ENCODE measurements around the gene GPA33.

The GPA33 gene

GRCh38 chr1:167083871-167084270 lies 6.3 kb downstream of the GPA33 start:
- no peak for DNase-seq

DNA sequence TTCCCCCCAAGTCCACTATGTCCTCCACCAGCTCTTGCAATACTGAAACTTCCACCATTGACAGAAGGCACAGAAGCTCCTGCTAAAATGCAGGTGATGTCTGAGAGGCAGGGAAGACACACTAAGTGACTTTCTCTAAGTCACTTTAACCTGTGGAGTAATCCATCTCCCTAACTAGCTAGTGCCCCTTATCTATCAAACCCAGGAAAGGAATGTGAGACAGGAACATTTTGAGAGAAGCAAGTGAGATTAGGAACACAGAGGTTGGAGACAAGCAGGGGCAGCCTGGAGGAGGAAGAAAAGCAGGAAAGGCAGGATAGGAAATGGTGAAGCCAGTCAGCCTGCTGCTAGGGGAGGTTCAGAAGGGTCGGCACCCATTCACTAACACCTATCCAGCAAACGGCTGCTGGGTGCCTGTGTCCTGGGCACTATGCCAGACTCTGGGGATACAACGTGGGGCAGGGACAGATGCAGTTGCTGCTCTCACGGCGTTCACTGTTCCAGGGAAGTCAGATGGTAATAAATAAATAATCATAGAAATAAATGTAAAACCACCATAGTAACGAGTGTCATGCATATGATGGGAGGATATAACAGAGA lies 7.0 kb downstream of the GPA33 start:
- DNase-seq, result no peak

- DNase-seq, result no peak
These were observed 7.6 kb downstream of the GPA33 start for GRCh38 chr1:167082511-167083027.

DNA sequence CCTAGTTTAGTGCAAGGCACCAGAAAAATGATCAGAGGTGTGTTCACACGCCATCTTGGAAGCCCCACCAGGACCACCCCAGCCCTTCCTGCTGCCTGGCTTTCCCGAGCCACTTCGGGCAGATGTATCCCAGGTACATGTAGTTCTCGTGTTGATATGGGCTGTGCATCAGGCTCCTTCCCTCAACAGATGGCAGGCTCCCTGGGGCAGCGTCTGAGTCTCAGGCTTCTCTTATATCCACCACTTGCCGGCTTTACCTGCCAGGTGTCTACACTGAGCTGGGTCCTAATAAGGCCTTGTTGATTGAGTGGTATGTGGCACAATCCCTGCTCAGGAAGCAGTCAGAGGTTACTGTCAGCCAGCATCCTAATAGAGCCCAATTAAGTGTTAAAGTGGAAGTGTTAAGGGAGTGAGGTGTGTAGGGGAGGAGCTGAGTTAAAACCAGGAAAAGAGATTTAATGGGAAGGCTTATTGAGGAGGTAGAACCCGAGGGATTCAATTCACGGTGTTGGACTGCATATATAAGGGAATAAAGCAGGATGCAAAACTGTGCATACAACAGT lies 8.5 kb downstream of the GPA33 start:
- DNase-seq, result no peak

DNA sequence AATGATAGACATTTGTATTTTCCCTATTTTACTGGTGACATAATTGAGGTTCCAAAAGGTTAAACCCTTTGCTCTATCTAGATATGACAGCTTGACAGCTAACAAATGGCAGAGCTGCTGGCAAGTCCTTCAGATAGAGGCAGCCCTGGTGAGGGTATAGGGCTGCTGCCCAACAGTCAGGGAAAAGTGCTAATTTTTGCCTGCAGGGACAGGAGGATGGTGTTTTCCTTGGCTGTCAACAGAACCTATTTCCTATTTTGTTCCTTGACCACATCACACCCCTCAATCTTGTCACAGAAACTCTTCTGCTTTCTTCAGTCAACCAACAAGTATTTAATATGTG lies 12.3 kb downstream of the GPA33 start:
- DNase-seq, result no peak

DNA sequence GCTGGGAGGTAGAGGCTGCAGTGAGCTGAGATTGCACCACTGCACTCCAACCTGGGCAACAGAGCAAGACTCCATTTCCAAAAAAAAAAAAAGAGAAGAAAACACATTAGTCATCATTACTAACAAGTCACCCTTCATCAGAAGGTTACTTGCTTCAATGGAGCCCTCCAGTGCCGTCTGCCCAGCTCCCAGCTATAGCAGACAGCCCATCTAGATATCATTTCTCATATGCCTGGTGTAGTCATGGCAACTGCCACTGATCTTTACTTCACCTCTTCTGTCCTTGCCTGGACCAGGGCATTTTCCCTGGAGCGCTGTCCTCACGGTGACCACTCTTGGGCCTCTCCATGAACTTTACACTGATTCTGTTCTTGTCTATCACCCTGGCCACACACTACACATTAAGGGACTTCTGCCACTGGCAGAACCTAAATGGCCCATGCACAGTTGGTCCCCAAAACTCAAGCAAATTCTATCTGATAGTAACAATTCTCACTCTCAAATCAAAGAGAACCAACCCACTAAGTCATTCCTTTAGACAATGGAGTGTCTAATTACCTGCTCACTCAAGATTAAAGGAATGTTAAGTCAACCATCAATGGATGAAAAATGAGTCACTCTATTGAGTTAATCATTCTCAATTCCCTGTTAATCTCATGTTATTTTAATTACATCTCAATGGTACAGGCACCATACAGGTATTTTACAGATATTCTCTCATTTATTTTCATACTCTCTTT lies 12.9 kb downstream of the GPA33 start:
- no peak for DNase-seq

DNA sequence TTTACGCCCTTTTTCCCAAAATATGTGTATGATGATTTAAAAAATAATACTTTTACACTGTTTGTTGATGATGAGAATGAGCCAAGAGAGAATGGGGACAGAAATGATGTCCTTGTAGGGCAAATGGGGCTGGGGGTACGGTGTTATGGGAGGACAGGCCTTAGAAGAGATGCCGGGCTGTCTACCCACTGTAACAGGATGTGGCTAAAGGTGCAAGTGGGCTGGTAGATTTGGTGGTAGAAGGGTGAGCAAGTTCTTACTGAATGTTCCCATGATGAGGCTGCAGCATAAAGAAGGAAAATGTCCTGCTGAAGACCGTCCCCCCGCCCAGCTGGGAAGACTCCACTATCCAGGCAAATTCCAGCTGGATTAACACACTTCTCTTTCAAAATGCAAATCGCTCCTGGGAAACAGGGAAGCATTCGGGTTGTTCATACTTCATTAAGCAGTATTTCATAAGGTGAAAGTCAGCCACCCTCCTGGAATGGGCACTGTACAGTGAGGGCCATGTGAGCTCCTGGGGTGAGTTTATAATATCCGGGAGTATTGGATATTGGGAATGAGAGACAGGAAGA lies 14.0 kb downstream of the GPA33 start:
- no peak for DNase-seq

DNA sequence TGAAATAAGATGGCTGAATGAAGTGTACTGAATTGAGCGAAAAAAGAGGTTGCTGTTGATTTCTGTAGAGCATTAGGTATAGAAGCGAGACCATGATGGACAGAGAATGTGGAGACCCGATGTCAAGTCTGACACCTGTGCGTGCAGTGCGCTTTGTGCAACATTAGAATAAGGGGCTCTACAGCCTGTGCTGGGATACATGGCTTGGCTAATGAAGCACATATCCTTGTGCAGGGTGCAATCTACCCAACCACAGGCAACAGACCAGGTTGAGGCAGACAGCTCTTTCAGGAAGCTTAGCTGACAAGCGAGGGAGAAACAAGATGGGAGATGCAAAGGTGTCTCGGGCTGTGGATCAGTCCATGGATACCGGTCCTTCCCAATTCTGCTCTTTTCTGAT lies 18.9 kb downstream of the GPA33 start:
- no peak for DNase-seq

DNA sequence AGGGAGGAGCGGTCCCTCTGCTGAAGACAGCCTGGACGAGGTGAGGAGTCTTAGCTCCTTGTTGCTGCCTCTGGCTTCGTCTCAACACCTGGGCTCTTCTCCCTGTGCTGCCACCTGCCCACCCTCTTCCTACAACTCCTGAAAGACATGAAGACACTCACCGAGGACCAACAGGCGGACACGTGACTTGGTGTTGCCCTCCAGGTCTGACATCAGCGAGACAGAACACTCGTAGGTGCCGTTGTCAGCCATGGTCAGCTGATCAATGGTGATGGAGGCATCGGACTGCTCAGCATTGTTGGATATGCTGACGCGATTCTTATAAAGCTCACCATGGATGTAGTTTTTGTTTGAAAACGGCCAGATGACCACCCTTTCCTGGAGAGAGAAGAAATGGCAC lies 21.4 kb downstream of the GPA33 start:
- DNase-seq, result no peak

- no peak for DNase-seq
These were observed 22.3 kb downstream of the GPA33 start for GRCh38 chr1:167067904-167068303.

- DNase-seq, result peak; percentile 80
These were observed 23.6 kb downstream of the GPA33 start for GRCh38 chr1:167066333-167067122.

DNA sequence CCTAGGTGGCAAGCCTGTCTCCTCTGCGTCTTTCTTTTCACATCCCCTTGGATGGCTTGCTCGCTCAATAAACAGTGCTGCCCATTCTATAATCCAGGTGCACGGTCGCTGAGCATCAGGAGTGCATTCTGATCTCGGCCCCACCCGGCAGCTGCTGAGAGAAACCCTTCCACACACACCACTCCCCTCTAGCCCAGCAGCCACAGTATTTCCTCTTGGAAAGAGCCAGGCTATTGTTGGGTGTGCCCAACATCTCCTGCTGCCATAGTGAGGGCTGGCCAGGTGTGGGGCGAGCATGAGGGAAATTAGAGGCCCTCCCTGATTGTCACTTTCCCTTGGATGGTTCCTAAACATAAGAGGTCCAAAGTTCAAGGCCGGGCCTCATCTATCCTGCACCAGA lies 24.7 kb downstream of the GPA33 start:
- no peak for DNase-seq

GRCh38 chr1:167064621-167065020 lies 25.6 kb downstream of the GPA33 start:
- no peak for DNase-seq

DNA sequence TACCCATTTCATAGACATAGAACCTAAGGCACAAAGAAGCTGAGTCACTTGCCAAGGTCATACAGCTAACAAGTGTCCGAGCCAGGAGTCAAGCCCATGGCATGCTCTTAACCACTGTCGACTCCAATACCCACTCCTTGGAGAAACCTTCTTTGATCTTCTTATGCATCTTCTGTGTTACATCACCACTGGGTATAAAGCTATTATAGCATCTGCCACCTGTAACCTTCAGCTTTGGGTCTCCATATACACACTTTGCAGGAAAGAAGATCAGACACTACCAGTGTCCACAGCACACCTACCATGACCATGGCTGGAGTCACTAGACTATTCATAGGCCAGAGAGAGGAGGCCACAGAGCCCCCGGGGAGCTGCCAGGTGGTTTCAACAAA lies 29.1 kb downstream of the GPA33 start:
- no peak for DNase-seq

DNA sequence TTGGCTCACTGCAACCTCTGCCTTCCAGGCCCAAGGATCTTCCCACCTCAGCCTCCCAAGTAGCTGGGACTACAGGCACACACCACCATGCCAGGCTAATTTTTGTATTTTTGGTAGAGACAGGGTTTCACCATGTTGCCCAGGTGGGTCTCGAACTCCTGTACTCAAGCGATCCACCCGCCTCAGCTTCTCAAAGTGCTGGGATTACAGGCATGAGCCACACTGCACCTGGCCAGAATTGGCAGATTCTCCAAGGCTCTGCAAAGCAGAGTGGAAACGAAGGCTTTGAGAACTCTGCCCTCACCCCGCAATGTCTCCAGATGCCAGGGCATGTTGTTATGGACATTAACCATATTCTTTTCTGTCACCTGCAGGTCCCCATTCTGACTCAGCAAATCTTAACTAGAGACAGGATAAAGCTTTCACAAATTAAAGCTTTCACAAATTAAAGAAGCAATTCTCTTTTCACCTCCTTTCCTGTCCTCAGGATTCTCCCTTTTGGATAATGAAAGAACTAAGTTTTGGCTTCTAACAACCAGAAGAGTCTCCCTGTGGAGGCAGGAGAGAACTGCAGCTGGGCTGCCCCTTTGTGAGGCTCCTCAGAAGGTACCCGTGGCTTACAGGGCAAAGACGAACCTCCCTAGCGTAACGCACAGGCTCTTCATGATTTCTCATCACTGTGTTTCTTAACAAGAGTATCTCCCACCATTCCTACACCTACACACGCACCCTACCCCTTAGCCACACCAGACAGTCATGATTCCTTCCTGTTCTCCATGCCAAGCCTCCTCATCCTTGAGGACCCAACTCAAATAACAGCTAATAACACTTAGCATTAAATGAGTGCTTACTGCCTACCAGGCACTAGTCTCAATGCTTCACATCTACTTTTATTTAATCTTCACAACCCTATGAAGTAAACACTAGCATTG lies 29.8 kb downstream of the GPA33 start:
- DNase-seq, result no peak

DNA sequence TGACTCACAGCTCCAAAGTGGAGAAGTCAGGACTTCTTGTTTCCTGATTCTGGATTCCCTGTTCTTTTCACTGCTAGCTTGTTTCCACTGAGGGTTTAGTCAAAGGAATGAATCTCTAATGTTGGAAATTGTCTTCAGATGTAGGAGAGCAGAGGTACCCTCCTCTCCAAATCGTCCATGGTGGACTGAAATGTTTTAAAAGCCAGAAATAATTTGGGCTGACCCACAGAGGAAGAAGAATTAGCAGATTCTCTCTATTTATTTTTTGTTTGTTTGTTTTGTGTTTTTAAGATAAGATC lies 30.4 kb downstream of the GPA33 start:
- DNase-seq, result no peak

GRCh38 chr1:167059045-167059808 lies 30.9 kb downstream of the GPA33 start:
- peak; percentile 72 for DNase-seq

DNA sequence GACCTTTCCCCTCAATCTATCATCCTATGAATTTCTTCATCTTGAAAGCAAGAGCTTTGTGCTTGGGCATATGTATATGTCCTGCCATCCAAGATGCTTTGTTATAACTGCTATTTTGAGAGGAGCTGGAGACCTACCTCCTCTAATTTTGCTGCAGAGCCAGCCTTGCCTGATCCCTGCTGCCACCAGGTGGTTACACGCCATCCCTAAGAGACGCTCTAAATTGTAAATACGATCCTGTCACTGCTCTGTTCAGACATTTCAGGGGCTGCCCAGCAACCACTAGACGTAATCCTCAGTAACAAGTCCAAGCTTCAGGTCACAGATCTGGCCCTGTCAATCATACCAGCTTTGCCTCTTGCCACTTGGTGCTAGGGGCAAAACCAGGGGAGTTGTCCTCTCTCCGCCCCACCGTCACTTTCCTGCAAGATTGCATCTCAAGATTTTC lies 32.9 kb downstream of the GPA33 start:
- DNase-seq, result no peak

DNA sequence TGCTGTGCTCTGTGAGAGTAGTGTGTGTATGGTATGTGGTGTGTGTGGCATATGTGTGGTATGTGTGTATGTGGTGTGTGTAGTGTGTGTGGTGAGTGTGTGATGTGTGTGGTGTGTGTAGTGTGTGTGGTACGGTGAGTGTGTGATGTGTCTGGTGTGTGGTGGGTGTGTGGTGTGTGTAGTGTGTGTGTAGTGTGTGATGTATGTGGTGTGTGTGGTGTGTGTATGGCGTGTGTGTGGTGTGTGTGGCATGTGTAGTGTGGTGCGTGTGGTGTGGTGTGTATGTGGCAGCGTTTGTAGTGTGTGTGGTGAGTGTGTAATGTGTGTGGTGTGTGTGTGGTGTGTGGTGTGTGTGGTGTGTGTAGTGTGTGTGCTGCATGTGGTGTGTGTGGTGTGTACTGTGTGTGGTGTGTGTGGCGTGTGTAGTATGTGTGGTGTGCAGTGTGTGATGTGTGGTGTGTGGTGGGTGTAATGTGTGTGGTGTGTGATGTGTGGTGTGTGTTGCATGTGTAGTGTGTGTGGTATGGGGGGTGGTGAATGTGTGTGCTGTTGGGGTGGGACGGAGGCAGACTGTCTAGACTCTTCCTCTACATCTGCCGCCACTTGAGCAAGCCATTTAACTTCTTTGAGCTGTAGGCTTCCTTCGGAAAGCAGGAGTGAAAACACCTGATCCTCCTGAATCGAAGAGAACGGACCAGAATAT lies 33.5 kb downstream of the GPA33 start:
- DNase-seq, result no peak

DNA sequence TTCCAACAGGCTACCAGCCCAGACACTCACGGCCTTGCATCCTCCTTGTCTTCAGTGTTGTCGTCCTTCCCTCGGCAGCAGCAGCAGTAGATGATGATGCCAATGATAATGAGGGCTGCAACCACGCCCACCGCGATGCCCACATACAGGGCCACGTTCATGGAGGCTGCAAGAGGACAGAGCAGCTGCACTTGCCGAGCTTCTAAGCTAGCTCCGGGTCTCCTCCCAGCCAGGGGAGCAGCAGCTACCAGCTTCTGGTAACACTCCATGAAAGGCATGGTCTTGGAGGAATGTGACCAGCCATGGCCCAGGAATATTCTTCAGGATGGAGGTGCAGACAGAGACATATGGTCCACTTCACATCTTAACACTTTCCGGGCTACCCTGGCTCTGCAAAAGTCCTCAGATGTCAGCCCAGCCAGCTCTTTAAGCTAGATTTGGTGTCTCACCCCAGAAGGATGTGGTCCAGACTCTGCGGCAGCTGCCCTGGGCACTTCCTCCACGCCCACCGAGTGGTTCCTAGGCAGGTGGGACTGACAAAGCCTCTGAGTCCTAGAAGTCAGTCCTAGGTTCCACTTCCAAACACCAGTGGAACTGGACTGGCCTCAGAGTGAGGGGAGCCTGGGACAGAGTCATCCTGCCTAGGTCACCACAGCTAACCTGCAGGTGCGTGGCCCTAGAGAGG lies 35.1 kb downstream of the GPA33 start:
- DNase-seq, result no peak
